Endodermal cell (in vitro differentiated cells): ENCODE data around the gene GPR3. TPM values are rescaled to one million over a fixed set of nuclear protein-coding genes. Genes with fewer than 3 reads are reported as not detected.

Experiments used
- DNase-seq: peaks from one replicate; pipeline ENCODE4 v3.0.0-alpha.2; 2017
- H3K27ac ChIP-seq: 2 replicates; pipeline ENCODE4 v1.5.1; 2013; ENCODE audit warnings: mild to moderate bottlenecking, low read depth, low read length, moderate library complexity
- H3K27me3 ChIP-seq: 2 replicates; pipeline ENCODE4 v1.6.1; 2013; ENCODE audit warnings: mild to moderate bottlenecking, low read length, moderate library complexity; ENCODE audit not compliant: insufficient read depth, control insufficient read depth, poor library complexity, severe bottlenecking
- H3K36me3 ChIP-seq: 2 replicates; pipeline ENCODE4 v1.7.0; 2013; ENCODE audit warnings: mild to moderate bottlenecking, low read length, moderate library complexity; ENCODE audit not compliant: control insufficient read depth, insufficient read depth
- H3K4me1 ChIP-seq: one replicate; pipeline ENCODE4 v1.7.0; 2013; ENCODE audit warnings: low read length; ENCODE audit not compliant: control insufficient read depth, insufficient read depth
- H3K4me3 ChIP-seq: 2 replicates; pipeline ENCODE4 v1.5.1; 2013; ENCODE audit warnings: mild to moderate bottlenecking, low read length, moderate library complexity
- H3K9ac ChIP-seq: 2 replicates; pipeline ENCODE4 v1.6.1; 2013; ENCODE audit warnings: mild to moderate bottlenecking, low read length, moderate library complexity; ENCODE audit not compliant: poor library complexity, severe bottlenecking; ENCODE audit errors: extremely low read depth
- H3K9me3 ChIP-seq: 2 replicates; pipeline ENCODE4 v1.6.1; 2013; ENCODE audit warnings: mild to moderate bottlenecking, low read length, moderate library complexity; ENCODE audit not compliant: control insufficient read depth
- H3K27ac Mint-ChIP-seq: 2 replicates; pipeline ENCODE4 v1.8.0; 2020; ENCODE audit warnings: mixed read lengths
- H3K27me3 Mint-ChIP-seq: 2 replicates; pipeline ENCODE4 v1.8.0; 2021; ENCODE audit warnings: mild to moderate bottlenecking, mixed read lengths; ENCODE audit not compliant: insufficient read depth
- H3K36me3 Mint-ChIP-seq: 2 replicates; pipeline ENCODE4 v1.8.0; 2020; ENCODE audit warnings: low read depth, mixed read lengths
- H3K4me1 Mint-ChIP-seq: 2 replicates; pipeline ENCODE4 v1.8.0; 2020; ENCODE audit warnings: mixed read lengths
- H3K4me3 Mint-ChIP-seq: 2 replicates; pipeline ENCODE4 v1.8.0; 2020; ENCODE audit warnings: mild to moderate bottlenecking, moderate library complexity, mixed read lengths
- H3K9me3 Mint-ChIP-seq: 2 replicates; pipeline ENCODE4 v1.8.0; 2020; ENCODE audit warnings: mild to moderate bottlenecking, mixed read lengths
- WGBS, 2 experiments: methylation state at CpG; one replicate each; pipeline versions ENCODE4 v1.1.5 to v1.1.7; 2013; ENCODE audit warnings: missing lambda C conversion rate in 2 of 2, mixed read lengths in 1 of 2; ENCODE audit not compliant: insufficient coverage in 1 of 2, insufficient read length in 1 of 2; 5-methylcytosine and 5-hydroxymethylcytosine counted together
- total RNA-seq, 2 donors: library from RNA; stranded (reverse); fragmentation: NEBNext Ultra II Directional in 1 of 2; extraction: Animal tissue kit (Norgen Biotek cat#: 25700) in 1 of 2; gene quantifications; 2 replicates in 1 of 2; 3 replicates in 1 of 2; pipeline ENCODE4 v1.2.1, GENCODE V29; 2021
- TF ChIP-seq, protein P1 (sequence below): fragments of 200-600 bp; sonication (generic); conservative IDR thresholded peaks from 2 replicates; pipeline ENCODE4 v1.5.0; 2021; ENCODE audit warnings: antibody characterized with exemption, mild to moderate bottlenecking

GPR3 gene
- total RNA-seq, 2 donors from 2014 or later = 3.5 to 4.1 TPM

DNA sequence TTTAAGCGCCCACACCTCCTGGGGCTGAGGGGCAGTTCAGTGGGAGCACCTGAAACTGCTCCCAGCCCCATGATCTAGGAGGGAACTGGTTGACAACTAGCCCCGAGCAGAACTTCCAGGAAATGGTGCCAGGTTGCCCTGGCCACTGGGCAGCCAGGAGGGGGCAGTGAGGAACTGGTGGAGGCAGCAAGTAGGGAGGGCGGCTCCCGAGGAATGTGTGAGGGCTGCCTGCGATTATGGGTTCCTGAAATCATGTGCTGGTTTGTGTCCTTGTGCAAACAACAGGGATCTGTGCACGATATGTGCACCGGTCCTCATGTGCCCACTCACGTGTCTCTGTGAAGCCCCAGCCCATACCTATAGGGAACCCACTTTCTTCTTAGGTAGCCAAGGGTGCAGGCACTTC is 9.9 kb downstream of the GPR3 start:
- H3K4me1 ChIP-seq = peaks cover 26% of the 10 kb centered on the region
- no peaks in the 10 kb centered on the region for H3K9me3 ChIP-seq
- Mint-ChIP-seq H3K27ac (peak overlapping the region; percentile 89), H3K36me3 (peaks cover 4% of the 10 kb centered on the region), H3K9me3 (no peaks in the 10 kb centered on the region), H3K27me3 (no peaks in the 10 kb centered on the region), H3K4me3 (no peak overlapping the region), H3K4me1 (peaks cover 65% of the 10 kb centered on the region)
- peaks cover 7% of the 10 kb centered on the region for H3K36me3 ChIP-seq
- H3K27me3 ChIP-seq = no peaks in the 10 kb centered on the region
- DNase-seq = peak; percentile 87
- WGBS, 2 experiments = 77 to 87% methylated on average over 8 of the region's 8 CpGs
- peak overlapping the region; percentile 9 for H3K27ac ChIP-seq
- H3K4me3 ChIP-seq = no peak overlapping the region
- TF ChIP-seq, protein P1, sequence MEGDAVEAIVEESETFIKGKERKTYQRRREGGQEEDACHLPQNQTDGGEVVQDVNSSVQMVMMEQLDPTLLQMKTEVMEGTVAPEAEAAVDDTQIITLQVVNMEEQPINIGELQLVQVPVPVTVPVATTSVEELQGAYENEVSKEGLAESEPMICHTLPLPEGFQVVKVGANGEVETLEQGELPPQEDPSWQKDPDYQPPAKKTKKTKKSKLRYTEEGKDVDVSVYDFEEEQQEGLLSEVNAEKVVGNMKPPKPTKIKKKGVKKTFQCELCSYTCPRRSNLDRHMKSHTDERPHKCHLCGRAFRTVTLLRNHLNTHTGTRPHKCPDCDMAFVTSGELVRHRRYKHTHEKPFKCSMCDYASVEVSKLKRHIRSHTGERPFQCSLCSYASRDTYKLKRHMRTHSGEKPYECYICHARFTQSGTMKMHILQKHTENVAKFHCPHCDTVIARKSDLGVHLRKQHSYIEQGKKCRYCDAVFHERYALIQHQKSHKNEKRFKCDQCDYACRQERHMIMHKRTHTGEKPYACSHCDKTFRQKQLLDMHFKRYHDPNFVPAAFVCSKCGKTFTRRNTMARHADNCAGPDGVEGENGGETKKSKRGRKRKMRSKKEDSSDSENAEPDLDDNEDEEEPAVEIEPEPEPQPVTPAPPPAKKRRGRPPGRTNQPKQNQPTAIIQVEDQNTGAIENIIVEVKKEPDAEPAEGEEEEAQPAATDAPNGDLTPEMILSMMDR = peak; percentile 73
- no peak overlapping the region for H3K9ac ChIP-seq

DNA sequence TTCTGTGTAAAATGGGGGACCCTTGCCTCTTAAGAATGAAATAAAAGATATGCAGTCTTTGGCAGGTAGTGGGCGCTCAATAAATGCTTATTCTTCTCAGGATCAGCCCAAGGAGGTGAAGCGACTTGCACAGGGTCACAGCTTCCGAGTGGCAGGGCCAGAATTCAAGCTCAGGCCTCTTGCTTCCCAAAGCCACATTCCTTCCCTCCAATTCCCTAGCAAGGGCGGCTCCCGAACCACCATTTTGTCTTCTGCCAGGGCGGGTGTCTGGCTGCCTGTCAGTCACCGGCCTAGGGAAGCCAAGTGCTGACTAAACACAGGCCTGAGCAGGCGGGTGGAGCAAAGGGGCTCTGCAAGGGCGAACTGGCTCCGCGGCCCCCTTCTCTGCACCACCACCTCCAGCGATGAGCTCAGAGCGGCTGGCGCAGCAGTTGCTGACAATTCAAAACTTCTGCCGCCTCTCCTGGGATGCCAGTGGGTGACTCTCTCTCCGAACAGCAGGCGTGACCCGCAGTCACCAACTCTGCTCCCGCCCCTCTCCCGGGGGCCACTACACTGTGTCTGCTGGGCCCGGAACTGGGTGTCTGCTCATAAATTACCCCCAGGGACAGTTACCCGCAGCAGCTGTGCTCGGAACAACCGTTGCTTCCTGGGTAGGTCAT is 10.8 kb downstream of the GPR3 start:
- TF ChIP-seq, protein P1 = peak; percentile 35
- Histone ChIP-seq H3K27ac (peak overlapping the region; percentile 9), H3K4me1 (peaks cover 24% of the 10 kb centered on the region), H3K27me3 (no peaks in the 10 kb centered on the region), H3K9ac (no peak overlapping the region), H3K9me3 (no peaks in the 10 kb centered on the region), H3K36me3 (peaks cover 12% of the 10 kb centered on the region), H3K4me3 (no peak overlapping the region)
- Mint-ChIP-seq H3K4me3 (no peak overlapping the region), H3K36me3 (peaks cover 10% of the 10 kb centered on the region), H3K9me3 (no peaks in the 10 kb centered on the region), H3K4me1 (peaks cover 60% of the 10 kb centered on the region), H3K27me3 (no peaks in the 10 kb centered on the region), H3K27ac (peak overlapping the region; percentile 89)
- peak; percentile 85 for DNase-seq
- WGBS, 2 experiments = 86 to 88% methylated on average over 11 to 24 of the region's 24 CpGs

DNA sequence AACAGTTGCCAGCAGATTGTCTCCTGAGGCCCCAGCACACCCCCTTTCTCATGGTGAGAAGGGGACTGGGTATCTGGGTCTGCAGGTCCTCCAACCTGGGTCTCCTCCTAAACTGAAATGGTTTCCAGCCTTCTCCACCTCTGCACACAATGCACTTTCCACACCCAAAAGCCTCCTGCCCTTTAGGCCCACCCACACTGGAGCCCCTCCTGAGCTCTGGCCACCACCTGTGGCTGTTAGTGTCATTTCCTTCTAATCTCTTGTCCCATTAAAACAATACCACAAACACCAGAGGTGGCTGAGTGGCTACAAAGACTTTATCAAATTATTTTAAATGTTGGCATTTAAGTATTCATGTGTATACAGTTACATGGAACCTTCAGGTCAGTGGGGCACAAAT is 11.5 kb downstream of the GPR3 start:
- Histone ChIP-seq H3K36me3 (peaks cover 20% of the 10 kb centered on the region), H3K9me3 (no peaks in the 10 kb centered on the region), H3K27me3 (no peaks in the 10 kb centered on the region), H3K9ac (no peak overlapping the region), H3K4me1 (peaks cover 19% of the 10 kb centered on the region), H3K27ac (peak overlapping the region; percentile 9), H3K4me3 (no peak overlapping the region)
- TF ChIP-seq, protein P1 = no peak
- H3K27ac Mint-ChIP-seq = peak overlapping the region; percentile 89
- H3K9me3 Mint-ChIP-seq = no peaks in the 10 kb centered on the region
- H3K4me1 Mint-ChIP-seq = peaks cover 55% of the 10 kb centered on the region
- peaks cover 17% of the 10 kb centered on the region for H3K36me3 Mint-ChIP-seq
- no peak overlapping the region for H3K4me3 Mint-ChIP-seq
- no peak for DNase-seq
- H3K27me3 Mint-ChIP-seq = no peaks in the 10 kb centered on the region
